ENCODE results near the gene PAK6.

PAK6 gene

GRCh38 chr15:40298216-40298935 is 59.5 kb downstream of the PAK6 start:
- TF ChIP-seq REST (IDR thresholded peaks at IDR 0.05; ENCODE audit: insufficient read depth in 1 of 2, low read depth in 2 of 2, low read length in 2 of 2) (no peak), TAF1 (IDR thresholded peaks at IDR 0.05; ENCODE audit: borderline replicate concordance, insufficient read depth, low read length) (no peak), SIN3A (IDR thresholded peaks at IDR 0.05; ENCODE audit: borderline replicate concordance, insufficient read depth, low read length) (no peak), POLR2AphosphoS5 (IDR thresholded peaks at IDR 0.05; ENCODE audit: low read depth, low read length) (no peak), FOXP2 (optimal IDR thresholded peaks at IDR 0.05; ENCODE audit: borderline replicate concordance, extremely low read depth, extremely low read length, insufficient read depth) (no peak)

DNA sequence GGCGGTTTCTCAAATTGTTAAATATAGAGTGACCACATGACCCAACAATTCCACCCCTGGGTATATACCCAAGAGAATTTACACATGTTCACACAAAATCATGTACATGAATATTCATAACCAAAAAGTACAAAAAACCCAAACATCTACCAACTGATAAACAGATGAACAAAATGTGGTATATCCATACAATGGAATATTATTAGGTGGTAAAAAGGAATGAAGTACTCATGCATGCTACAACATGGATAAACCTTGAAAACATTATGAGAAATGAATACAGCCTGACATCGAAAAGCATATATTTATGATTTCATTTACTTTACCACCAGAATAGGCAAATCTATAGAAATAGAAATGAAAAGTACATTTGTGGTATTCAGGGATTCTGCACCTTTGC is 61.5 kb downstream of the PAK6 start:
- no peak for TF ChIP-seq TAF1 (IDR thresholded peaks at IDR 0.05; ENCODE audit: borderline replicate concordance, insufficient read depth, low read length)
- TF ChIP-seq REST (IDR thresholded peaks at IDR 0.05; ENCODE audit: insufficient read depth in 1 of 2, low read depth in 2 of 2, low read length in 2 of 2), result no peak
- TF ChIP-seq SIN3A (IDR thresholded peaks at IDR 0.05; ENCODE audit: borderline replicate concordance, insufficient read depth, low read length), result no peak
- TF ChIP-seq FOXP2 (optimal IDR thresholded peaks at IDR 0.05; ENCODE audit: borderline replicate concordance, extremely low read depth, extremely low read length, insufficient read depth), result no peak
- TF ChIP-seq POLR2AphosphoS5 (IDR thresholded peaks at IDR 0.05; ENCODE audit: low read depth, low read length), result no peak

DNA sequence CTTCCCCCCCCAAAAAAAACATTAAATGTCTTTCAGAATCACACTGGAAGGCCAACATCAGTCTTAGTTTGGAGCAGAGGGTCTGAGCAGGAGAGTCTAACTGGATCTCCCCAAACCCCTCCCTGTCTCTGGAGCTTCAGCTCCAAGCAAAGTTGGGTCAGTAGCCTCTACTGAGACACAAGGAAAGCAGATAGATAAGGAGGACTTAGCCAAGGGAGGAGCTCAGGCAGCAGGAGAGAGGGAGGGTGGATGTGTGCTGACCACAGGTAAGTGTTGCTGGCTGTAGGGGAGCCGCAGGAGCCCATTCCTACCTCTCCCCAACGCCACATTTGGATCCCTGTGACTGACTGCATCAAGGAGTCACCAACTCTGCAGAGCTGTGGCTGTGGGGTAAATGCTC is 61.9 kb downstream of the PAK6 start:
- no peak for TF ChIP-seq POLR2AphosphoS5 (IDR thresholded peaks at IDR 0.05; ENCODE audit: low read depth, low read length)
- TF ChIP-seq SIN3A (IDR thresholded peaks at IDR 0.05; ENCODE audit: borderline replicate concordance, insufficient read depth, low read length), result no peak
- no peak for TF ChIP-seq REST (IDR thresholded peaks at IDR 0.05; ENCODE audit: insufficient read depth in 1 of 2, low read depth in 2 of 2, low read length in 2 of 2)
- TF ChIP-seq FOXP2 (optimal IDR thresholded peaks at IDR 0.05; ENCODE audit: borderline replicate concordance, extremely low read depth, extremely low read length, insufficient read depth), result no peak
- TF ChIP-seq TAF1 (IDR thresholded peaks at IDR 0.05; ENCODE audit: borderline replicate concordance, insufficient read depth, low read length), result no peak

DNA sequence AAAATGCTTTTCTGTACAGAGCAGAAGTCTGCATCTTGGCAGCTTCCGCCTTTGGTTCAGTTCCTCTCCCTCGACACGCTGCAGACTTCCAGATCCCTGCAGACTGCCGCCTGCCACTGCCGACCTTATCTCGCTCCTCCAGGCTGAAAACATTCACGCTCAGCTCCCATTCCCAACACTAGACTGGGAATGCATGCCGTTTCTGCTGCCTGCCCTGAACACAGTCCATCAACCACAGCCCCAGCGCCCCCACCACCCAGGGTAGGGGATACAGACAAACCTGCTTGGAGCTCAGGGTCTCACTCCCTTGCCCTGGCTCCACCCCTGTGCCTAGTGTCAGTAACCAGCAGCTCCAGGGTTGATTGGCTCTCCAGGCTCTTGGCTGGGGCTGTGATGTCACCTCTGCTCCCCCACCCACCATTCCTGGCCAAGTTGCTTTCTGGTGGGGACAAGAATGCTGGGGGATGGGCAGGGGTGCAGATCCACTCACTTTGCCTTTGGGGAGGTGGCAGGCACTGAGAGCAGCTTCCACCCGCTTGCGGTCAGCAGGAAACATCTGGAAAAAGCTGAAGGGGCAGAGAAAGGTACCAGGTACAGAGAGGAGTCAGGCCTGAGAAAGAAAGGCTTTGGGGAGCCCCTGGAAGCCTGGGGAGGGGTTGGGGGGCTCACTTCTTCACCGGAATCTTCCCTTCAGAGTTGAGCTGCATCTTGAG is 62.8 kb downstream of the PAK6 start:
- TF ChIP-seq REST (IDR thresholded peaks at IDR 0.05; ENCODE audit: insufficient read depth in 1 of 2, low read depth in 2 of 2, low read length in 2 of 2) (no peak), SIN3A (IDR thresholded peaks at IDR 0.05; ENCODE audit: borderline replicate concordance, insufficient read depth, low read length) (no peak)

Measured in PFSK-1 (cell line).